ENCODE data around the gene FKBP10. TPM values are rescaled to one million over a fixed set of nuclear protein-coding genes. Genes with fewer than 3 reads are reported as not detected.

The FKBP10 gene
- total RNA-seq (not detected), total RNA-seq (0 to 1.6 reads per million in 2 donors)

GRCh38 chr17:41812381-41813151 is at the start of gene FKBP10:
TSS of gene FKBP10 (plus strand) at chr17:41813004. CDS start at chr17:41813035, 31 bp downstream.
- H3K4me3 Mint-ChIP-seq, result peak within 1 kb of the TSS; percentile 96
- DNase-seq (no peak), ATAC-seq (peak; percentile 7)
- no peaks in the 10 kb centered on the region for H3K27me3 Mint-ChIP-seq
- H3K27ac Mint-ChIP-seq, result peak within 1 kb of the TSS; percentile 71
- H3K9me3 ChIP-seq (ENCODE audit: control insufficient read depth, low read length, poor library complexity, severe bottlenecking), result no peaks in the 10 kb centered on the region
- no peaks in the 10 kb centered on the region for H3K36me3 Mint-ChIP-seq (ENCODE audit: low read depth)
- H3K4me1 Mint-ChIP-seq, result peaks cover 16% of the 10 kb centered on the region

GRCh38 chr17:41763327-41763726 is 49.5 kb upstream of the FKBP10 start:
- Mint-ChIP-seq H3K4me3 (no peak overlapping the region), H3K36me3 (ENCODE audit: low read depth) (no peaks in the 10 kb centered on the region), H3K27ac (no peak overlapping the region), H3K27me3 (peaks cover 16% of the 10 kb centered on the region), H3K4me1 (peaks cover 2% of the 10 kb centered on the region)
- ATAC-seq (no peak), DNase-seq (no peak)
- H3K9me3 ChIP-seq (ENCODE audit: control insufficient read depth, low read length, poor library complexity, severe bottlenecking), result no peaks in the 10 kb centered on the region

- no peaks in the 10 kb centered on the region for H3K9me3 ChIP-seq (ENCODE audit: control insufficient read depth, low read length, poor library complexity, severe bottlenecking)
- Mint-ChIP-seq H3K27ac (no peak overlapping the region), H3K4me1 (peaks cover 2% of the 10 kb centered on the region), H3K4me3 (peak overlapping the region; percentile 5), H3K27me3 (peaks cover 9% of the 10 kb centered on the region), H3K36me3 (ENCODE audit: low read depth) (no peaks in the 10 kb centered on the region)
- DNase-seq (no peak), ATAC-seq (no peak)
Measured at GRCh38 chr17:41766135-41766534, 46.7 kb upstream of the FKBP10 start.

- DNase-seq (no peak), ATAC-seq (no peak)
- H3K36me3 Mint-ChIP-seq (ENCODE audit: low read depth), result no peaks in the 10 kb centered on the region
- no peak overlapping the region for H3K4me3 Mint-ChIP-seq
- H3K4me1 Mint-ChIP-seq, result peaks cover 5% of the 10 kb centered on the region
- H3K27ac Mint-ChIP-seq, result no peak overlapping the region
- peaks cover 8% of the 10 kb centered on the region for H3K27me3 Mint-ChIP-seq
- H3K9me3 ChIP-seq (ENCODE audit: control insufficient read depth, low read length, poor library complexity, severe bottlenecking), result no peaks in the 10 kb centered on the region
Measured at GRCh38 chr17:41767324-41768042, 45.3 kb upstream of the FKBP10 start.

GRCh38 chr17:41768682-41769288 is 44.0 kb upstream of the FKBP10 start:
- no peak overlapping the region for H3K4me3 Mint-ChIP-seq
- DNase-seq (no peak), ATAC-seq (no peak)
- peaks cover 5% of the 10 kb centered on the region for H3K4me1 Mint-ChIP-seq
- no peaks in the 10 kb centered on the region for H3K9me3 ChIP-seq (ENCODE audit: control insufficient read depth, low read length, poor library complexity, severe bottlenecking)
- H3K27ac Mint-ChIP-seq, result no peak overlapping the region
- peaks cover 15% of the 10 kb centered on the region for H3K27me3 Mint-ChIP-seq
- H3K36me3 Mint-ChIP-seq (ENCODE audit: low read depth), result no peaks in the 10 kb centered on the region

GRCh38 chr17:41769346-41769862 is 43.4 kb upstream of the FKBP10 start:
- H3K27ac Mint-ChIP-seq, result no peak overlapping the region
- no peak overlapping the region for H3K4me3 Mint-ChIP-seq
- ATAC-seq, result no peak
- DNase-seq, result no peak
- no peaks in the 10 kb centered on the region for H3K9me3 ChIP-seq (ENCODE audit: control insufficient read depth, low read length, poor library complexity, severe bottlenecking)
- peaks cover 15% of the 10 kb centered on the region for H3K27me3 Mint-ChIP-seq
- peaks cover 5% of the 10 kb centered on the region for H3K4me1 Mint-ChIP-seq
- no peaks in the 10 kb centered on the region for H3K36me3 Mint-ChIP-seq (ENCODE audit: low read depth)

- Mint-ChIP-seq H3K36me3 (ENCODE audit: low read depth) (no peaks in the 10 kb centered on the region), H3K27ac (no peak overlapping the region), H3K4me3 (no peak overlapping the region), H3K4me1 (peaks cover 5% of the 10 kb centered on the region), H3K27me3 (peaks cover 13% of the 10 kb centered on the region)
- no peak for DNase-seq
- ATAC-seq, result no peak
- H3K9me3 ChIP-seq (ENCODE audit: control insufficient read depth, low read length, poor library complexity, severe bottlenecking), result no peaks in the 10 kb centered on the region
Measured at GRCh38 chr17:41769985-41770384, 42.8 kb upstream of the FKBP10 start.

GRCh38 chr17:41771389-41772206 is 41.2 kb upstream of the FKBP10 start:
- no peak overlapping the region for H3K27ac Mint-ChIP-seq

GRCh38 chr17:41772218-41772585 is 40.6 kb upstream of the FKBP10 start:
- Mint-ChIP-seq H3K27me3 (peaks cover 24% of the 10 kb centered on the region), H3K4me1 (peaks cover 5% of the 10 kb centered on the region), H3K27ac (no peak overlapping the region), H3K4me3 (no peak overlapping the region), H3K36me3 (ENCODE audit: low read depth) (no peaks in the 10 kb centered on the region)
- ATAC-seq (no peak), DNase-seq (no peak)
- H3K9me3 ChIP-seq (ENCODE audit: control insufficient read depth, low read length, poor library complexity, severe bottlenecking), result no peaks in the 10 kb centered on the region

More at GRCh38 chr17:41771389-41772206, 41.2 kb upstream of the FKBP10 start:
- peaks cover 24% of the 10 kb centered on the region for H3K27me3 Mint-ChIP-seq
- no peak for DNase-seq
- ATAC-seq, result no peak
- no peak overlapping the region for H3K4me3 Mint-ChIP-seq
- H3K36me3 Mint-ChIP-seq (ENCODE audit: low read depth), result no peaks in the 10 kb centered on the region
- H3K4me1 Mint-ChIP-seq, result peaks cover 5% of the 10 kb centered on the region
- H3K9me3 ChIP-seq (ENCODE audit: control insufficient read depth, low read length, poor library complexity, severe bottlenecking), result no peaks in the 10 kb centered on the region

GRCh38 chr17:41772586-41773189 is 40.1 kb upstream of the FKBP10 start:
- H3K4me3 Mint-ChIP-seq, result no peak overlapping the region
- DNase-seq, result no peak
- ATAC-seq, result no peak
- H3K36me3 Mint-ChIP-seq (ENCODE audit: low read depth), result no peaks in the 10 kb centered on the region
- H3K27ac Mint-ChIP-seq, result no peak overlapping the region
- H3K4me1 Mint-ChIP-seq, result peaks cover 5% of the 10 kb centered on the region
- H3K9me3 ChIP-seq (ENCODE audit: control insufficient read depth, low read length, poor library complexity, severe bottlenecking), result no peaks in the 10 kb centered on the region
- peaks cover 24% of the 10 kb centered on the region for H3K27me3 Mint-ChIP-seq

GRCh38 chr17:41773190-41773588 is 39.6 kb upstream of the FKBP10 start:
- Mint-ChIP-seq H3K4me1 (peaks cover 3% of the 10 kb centered on the region), H3K27ac (no peak overlapping the region), H3K4me3 (no peak overlapping the region), H3K27me3 (peaks cover 24% of the 10 kb centered on the region), H3K36me3 (ENCODE audit: low read depth) (no peaks in the 10 kb centered on the region)
- DNase-seq, result no peak
- no peaks in the 10 kb centered on the region for H3K9me3 ChIP-seq (ENCODE audit: control insufficient read depth, low read length, poor library complexity, severe bottlenecking)
- ATAC-seq, result no peak

- H3K27ac Mint-ChIP-seq, result no peak overlapping the region
- peaks cover 24% of the 10 kb centered on the region for H3K27me3 Mint-ChIP-seq
- no peaks in the 10 kb centered on the region for H3K9me3 ChIP-seq (ENCODE audit: control insufficient read depth, low read length, poor library complexity, severe bottlenecking)
- no peak overlapping the region for H3K4me3 Mint-ChIP-seq
- DNase-seq (no peak), ATAC-seq (no peak)
- H3K4me1 Mint-ChIP-seq, result peaks cover 3% of the 10 kb centered on the region
- H3K36me3 Mint-ChIP-seq (ENCODE audit: low read depth), result no peaks in the 10 kb centered on the region
Measured at GRCh38 chr17:41773731-41774193, 39.0 kb upstream of the FKBP10 start.

Data from T-helper 17 cell (primary cell).